Measurements from ENCODE around the gene MPHOSPH10. TPM values are rescaled to one million over a fixed set of nuclear protein-coding genes. Genes with fewer than 3 reads are reported as not detected.
"Not testable (repeated sequence)": the region's sequence is repeated elsewhere in the genome, so short reads cannot be mapped to it uniquely, and the experiment has no call there.

Gene MPHOSPH10
- total RNA-seq, 2 experiments from 2014 or later = 24.2 to 40.8 TPM

- CTCF ChIA-PET = interaction anchor here (1.5 kb wide), 1 partner anchor 58 kb away, joined by 3 read pairs; no protein-coding TSS in a partner anchor
- Mint-ChIP-seq H3K4me3 (no peak overlapping the region), H3K27me3 (peaks cover 9% of the 10 kb centered on the region), H3K9me3 (ENCODE audit: low read depth) (peaks cover 2% of the 10 kb centered on the region), H3K4me1 (peaks cover 4% of the 10 kb centered on the region), H3K27ac (no peak overlapping the region), H3K36me3 (peaks cover 10% of the 10 kb centered on the region)
- DNase-seq (no peak), ATAC-seq (no peak)
Measured at GRCh38 chr2:71103809-71104208, 26.6 kb upstream of the MPHOSPH10 start.

DNA sequence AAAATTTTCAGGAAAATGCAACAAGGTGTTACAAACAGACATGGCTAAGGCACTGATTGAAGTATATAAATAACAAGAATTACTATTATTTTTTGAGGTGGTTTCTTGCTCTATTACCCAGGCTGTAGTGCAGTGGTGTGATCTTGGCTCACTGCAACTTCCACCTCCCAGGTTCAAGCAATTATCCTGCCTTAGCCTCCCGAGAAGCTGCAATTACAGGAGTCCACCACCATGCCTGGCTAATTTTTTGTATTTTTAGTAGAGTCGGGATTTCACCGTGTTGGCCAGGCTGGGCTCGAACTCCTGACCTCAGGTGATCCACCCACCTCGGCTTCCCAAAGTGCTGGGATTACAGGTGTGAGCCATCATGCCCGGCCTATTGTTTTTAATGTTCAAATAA, 24.0 kb upstream of the MPHOSPH10 start:
- not testable (repeated sequence) for H3K9me3 Mint-ChIP-seq (ENCODE audit: low read depth); ATAC-seq; DNase-seq; H3K4me3 Mint-ChIP-seq; H3K4me1 Mint-ChIP-seq; H3K27ac Mint-ChIP-seq; H3K27me3 Mint-ChIP-seq
- CTCF ChIA-PET = interaction anchor here (0.7 kb wide), 1 partner anchor 38 kb away, joined by 3 read pairs; the partner anchor contains the start of gene NAGK
- H3K36me3 Mint-ChIP-seq = peaks cover 16% of the 10 kb centered on the region

DNA sequence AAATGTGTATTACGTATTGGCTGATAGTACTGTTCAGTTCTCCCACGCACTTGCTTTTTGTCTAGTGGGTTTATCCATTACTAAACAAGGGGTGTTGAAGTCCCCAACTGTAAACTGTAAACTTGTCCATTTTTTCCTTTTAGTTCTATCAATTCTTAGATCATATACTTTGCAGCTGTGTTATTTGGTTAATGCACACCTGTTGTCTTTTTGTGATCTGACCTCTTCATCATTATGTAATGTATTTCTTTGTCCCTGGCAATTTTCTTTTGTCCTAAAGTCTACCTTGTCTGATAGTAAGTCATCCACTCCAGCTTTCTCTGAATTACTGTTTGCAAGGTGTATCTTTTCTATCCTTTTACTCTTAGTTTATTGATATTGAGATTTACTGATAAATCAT, 22.3 kb upstream of the MPHOSPH10 start:
- H3K4me1 Mint-ChIP-seq = peaks cover 8% of the 10 kb centered on the region
- ATAC-seq = no peak
- H3K36me3 Mint-ChIP-seq = peaks cover 19% of the 10 kb centered on the region
- H3K9me3 Mint-ChIP-seq (ENCODE audit: low read depth) = peaks cover 2% of the 10 kb centered on the region
- no peak for DNase-seq
- no peak overlapping the region for H3K4me3 Mint-ChIP-seq
- CTCF ChIA-PET = no interaction called here
- H3K27ac Mint-ChIP-seq = no peak overlapping the region
- no peaks in the 10 kb centered on the region for H3K27me3 Mint-ChIP-seq

GRCh38 chr2:71113843-71114242, 16.6 kb upstream of the MPHOSPH10 start:
- Mint-ChIP-seq H3K9me3 (ENCODE audit: low read depth) (no peaks in the 10 kb centered on the region), H3K4me1 (peaks cover 8% of the 10 kb centered on the region), H3K4me3 (no peak overlapping the region), H3K36me3 (peaks cover 16% of the 10 kb centered on the region), H3K27ac (no peak overlapping the region), H3K27me3 (no peaks in the 10 kb centered on the region)
- ATAC-seq = no peak
- DNase-seq = no peak
- CTCF ChIA-PET = interaction anchor here (1.9 to 2.3 kb wide), 2 partner anchors 13 to 45 kb away, joined by 4 to 11 read pairs; partner anchors contain the start of gene NAGK

GRCh38 chr2:71117063-71117462, 13.4 kb upstream of the MPHOSPH10 start:
- ATAC-seq (no peak), DNase-seq (no peak)
- Mint-ChIP-seq H3K36me3 (peaks cover 14% of the 10 kb centered on the region), H3K27ac (no peak overlapping the region), H3K27me3 (no peaks in the 10 kb centered on the region), H3K9me3 (ENCODE audit: low read depth) (no peaks in the 10 kb centered on the region), H3K4me1 (peaks cover 3% of the 10 kb centered on the region), H3K4me3 (no peak overlapping the region)
- CTCF ChIA-PET = interaction anchor here (1.5 kb wide), 1 partner anchor 17 kb away, joined by 3 read pairs; no protein-coding TSS in a partner anchor

- Mint-ChIP-seq H3K36me3 (peaks cover 15% of the 10 kb centered on the region), H3K4me1 (no peaks in the 10 kb centered on the region), H3K27me3 (no peaks in the 10 kb centered on the region), H3K4me3 (no peak overlapping the region), H3K27ac (no peak overlapping the region), H3K9me3 (ENCODE audit: low read depth) (no peaks in the 10 kb centered on the region)
- CTCF ChIA-PET = interaction anchor here (1.0 to 1.7 kb wide), 2 partner anchors 10 to 19 kb away, joined by 4 to 6 read pairs; partner anchors contain the start of genes MCEE and MPHOSPH10
- no peak for ATAC-seq
- no peak for DNase-seq
Measured at GRCh38 chr2:71120195-71120594, 10.2 kb upstream of the MPHOSPH10 start.

GRCh38 chr2:71121479-71121878, 9.0 kb upstream of the MPHOSPH10 start:
- no peak for ATAC-seq
- H3K27ac Mint-ChIP-seq = no peak overlapping the region
- no peaks in the 10 kb centered on the region for H3K4me1 Mint-ChIP-seq
- CTCF ChIA-PET = interaction anchor here (0.6 kb wide), 1 partner anchor 23 kb away, joined by 3 read pairs; no protein-coding TSS in a partner anchor
- no peak for DNase-seq
- H3K36me3 Mint-ChIP-seq = peaks cover 18% of the 10 kb centered on the region
- H3K27me3 Mint-ChIP-seq = no peaks in the 10 kb centered on the region
- H3K9me3 Mint-ChIP-seq (ENCODE audit: low read depth) = no peaks in the 10 kb centered on the region
- no peak overlapping the region for H3K4me3 Mint-ChIP-seq

GRCh38 chr2:71122387-71123298, 7.8 kb upstream of the MPHOSPH10 start:
- ATAC-seq = no peak
- H3K27me3 Mint-ChIP-seq = no peaks in the 10 kb centered on the region
- CTCF ChIA-PET = no interaction called here

DNA sequence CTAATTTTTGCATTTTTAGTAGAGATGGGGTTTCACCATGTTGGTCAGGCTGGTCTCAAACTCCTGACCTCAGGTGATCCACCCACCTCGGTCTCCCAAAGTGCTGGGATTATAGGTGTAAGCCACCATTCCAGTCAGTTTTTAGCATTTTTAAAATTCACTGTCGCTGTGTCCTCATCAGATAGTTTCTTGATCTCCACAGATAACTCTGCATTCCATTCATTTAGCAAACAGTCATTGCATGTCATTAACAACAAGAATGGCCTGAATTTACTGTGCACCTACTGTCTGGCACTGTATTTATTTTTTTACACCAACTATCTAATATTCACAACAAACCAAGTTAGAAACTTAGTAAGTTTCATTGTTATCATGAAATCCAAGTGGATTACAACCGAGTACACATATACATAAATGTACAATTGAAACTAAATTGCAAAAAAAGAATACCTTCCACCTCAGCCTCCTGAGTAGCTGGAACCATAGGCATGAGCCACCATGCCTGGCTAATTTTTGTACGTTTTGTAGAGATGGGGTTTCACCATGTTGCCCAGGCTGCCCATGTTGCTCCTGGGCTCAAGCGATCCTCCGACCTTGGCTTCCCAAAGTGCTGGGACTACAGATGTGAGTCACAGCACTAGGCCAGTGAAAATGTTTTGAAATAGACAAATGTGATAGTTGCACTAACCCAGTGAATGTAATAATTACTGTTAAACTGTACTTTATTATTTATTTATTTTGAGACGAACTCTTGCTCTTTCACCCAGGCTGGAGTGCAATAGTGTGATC, 4.7 kb upstream of the MPHOSPH10 start:
- ATAC-seq = no peak
- Mint-ChIP-seq H3K36me3 (peaks cover 20% of the 10 kb centered on the region), H3K9me3 (ENCODE audit: low read depth) (no peaks in the 10 kb centered on the region), H3K4me3 (no peak overlapping the region), H3K4me1 (peaks cover 16% of the 10 kb centered on the region), H3K27ac (no peak overlapping the region), H3K27me3 (no peaks in the 10 kb centered on the region)
- CTCF ChIA-PET = interaction anchor here (0.9 to 1.7 kb wide), 4 partner anchors 25 to 177 kb away, joined by 3 to 7 read pairs (median 4); no protein-coding TSS in a partner anchor
- DNase-seq = no peak

More at GRCh38 chr2:71122387-71123298, 7.8 kb upstream of the MPHOSPH10 start:
- H3K4me3 Mint-ChIP-seq = no peak overlapping the region
- H3K36me3 Mint-ChIP-seq = peaks cover 19% of the 10 kb centered on the region
- no peaks in the 10 kb centered on the region for H3K9me3 Mint-ChIP-seq (ENCODE audit: low read depth)
- H3K27ac Mint-ChIP-seq = no peak overlapping the region
- H3K4me1 Mint-ChIP-seq = peaks cover 2% of the 10 kb centered on the region
- no peak for DNase-seq

- CTCF ChIA-PET = interaction anchor here (0.9 to 1.7 kb wide), 5 partner anchors 25 to 178 kb away, joined by 3 to 7 read pairs (median 4); no protein-coding TSS in a partner anchor
- Mint-ChIP-seq H3K4me1 (peaks cover 16% of the 10 kb centered on the region), H3K27ac (no peak overlapping the region), H3K36me3 (peaks cover 18% of the 10 kb centered on the region), H3K27me3 (no peaks in the 10 kb centered on the region), H3K9me3 (ENCODE audit: low read depth) (no peaks in the 10 kb centered on the region), H3K4me3 (no peak overlapping the region)
- DNase-seq (no peak), ATAC-seq (no peak)
Measured at GRCh38 chr2:71126957-71127356, 3.5 kb upstream of the MPHOSPH10 start.

DNA sequence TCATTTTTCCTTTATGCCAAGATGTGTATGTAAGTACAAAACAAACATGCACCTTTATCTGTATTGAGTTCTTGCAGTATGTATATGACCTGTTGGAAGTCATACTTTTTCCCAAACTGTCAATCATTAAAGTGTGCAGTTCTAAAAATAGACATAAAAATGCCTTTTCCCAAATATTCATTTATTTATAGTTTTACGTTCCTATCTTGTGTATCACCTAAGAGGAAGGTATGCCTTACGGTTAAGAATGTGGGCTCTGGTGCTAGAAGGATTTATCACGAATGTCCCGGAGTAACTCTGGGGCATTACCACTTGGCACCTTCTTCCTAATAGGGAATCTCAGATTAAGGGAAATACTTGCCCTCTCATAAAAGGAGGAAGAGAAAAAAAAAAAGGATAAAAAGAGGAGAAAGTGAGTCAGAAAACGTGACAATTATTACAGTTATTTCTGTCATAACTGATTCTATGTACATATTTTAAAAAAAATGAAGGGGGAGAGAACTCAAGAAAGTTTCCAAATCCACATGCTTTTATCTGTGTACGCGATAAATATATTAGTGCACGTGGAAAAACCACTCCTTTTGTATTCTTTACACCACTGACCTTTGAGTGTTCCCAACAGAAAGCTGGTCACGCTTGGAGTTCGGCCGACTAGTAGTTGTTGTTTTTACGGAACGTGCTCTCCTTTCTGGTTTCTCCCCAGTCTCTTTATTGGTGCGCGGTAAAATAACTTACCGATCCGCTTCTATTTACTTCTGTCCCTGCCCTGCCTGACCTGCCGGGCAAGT, 1.1 kb upstream of the MPHOSPH10 start:
- ATAC-seq (no peak), DNase-seq (no peak)
- Mint-ChIP-seq H3K4me3 (no peak overlapping the region), H3K4me1 (peaks cover 16% of the 10 kb centered on the region), H3K27ac (no peak overlapping the region), H3K27me3 (no peaks in the 10 kb centered on the region), H3K36me3 (peaks cover 10% of the 10 kb centered on the region), H3K9me3 (ENCODE audit: low read depth) (no peaks in the 10 kb centered on the region)
- CTCF ChIA-PET = interaction anchor here (0.6 to 2.4 kb wide), 4 partner anchors 10 to 1745 kb away, joined by 3 to 11 read pairs (median 4); no protein-coding TSS in a partner anchor

DNA sequence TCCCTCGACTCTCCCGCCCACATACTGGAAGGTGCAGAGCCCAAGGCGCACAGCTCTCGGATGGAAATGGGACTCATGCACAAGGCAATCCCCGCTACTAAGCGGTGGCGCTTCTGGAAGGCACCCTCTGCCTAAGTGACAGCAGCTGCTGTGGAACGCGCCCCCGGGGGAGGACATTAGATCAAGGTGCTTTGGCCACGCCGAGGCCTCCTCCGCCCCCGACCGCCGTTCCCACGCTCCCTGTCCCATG, 607 bp upstream of the MPHOSPH10 start:
- CTCF ChIA-PET = interaction anchor here (0.6 to 2.4 kb wide), 4 partner anchors 10 to 1746 kb away, joined by 3 to 11 read pairs (median 4); no protein-coding TSS in a partner anchor
- peaks cover 14% of the 10 kb centered on the region for H3K36me3 Mint-ChIP-seq
- peaks cover 16% of the 10 kb centered on the region for H3K4me1 Mint-ChIP-seq
- DNase-seq (no peak), ATAC-seq (peak; percentile 56)
- no peak overlapping the region for H3K4me3 Mint-ChIP-seq
- no peak overlapping the region for H3K27ac Mint-ChIP-seq
- H3K9me3 Mint-ChIP-seq (ENCODE audit: low read depth) = no peaks in the 10 kb centered on the region
- H3K27me3 Mint-ChIP-seq = no peaks in the 10 kb centered on the region

DNA sequence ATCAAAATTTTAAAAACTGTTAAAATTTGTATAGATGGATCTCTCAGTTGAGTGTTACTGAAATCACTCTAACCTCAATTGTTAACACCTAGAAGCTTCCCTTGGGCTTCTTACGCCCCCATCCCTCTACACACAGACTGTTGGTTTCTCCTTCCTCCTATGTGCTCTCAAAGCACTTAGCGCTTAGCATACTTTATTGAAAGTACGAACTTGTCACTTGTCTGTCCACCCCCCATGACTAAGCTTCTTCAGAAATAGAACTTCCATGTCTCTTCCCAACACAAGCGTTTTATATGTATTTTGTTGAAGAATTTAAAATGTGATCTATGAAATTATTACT, 441 bp downstream of the MPHOSPH10 start:
- ATAC-seq (peak; percentile 7), DNase-seq (no peak)
- H3K27me3 Mint-ChIP-seq = no peaks in the 10 kb centered on the region
- no peaks in the 10 kb centered on the region for H3K9me3 Mint-ChIP-seq (ENCODE audit: low read depth)
- no peak overlapping the region for H3K27ac Mint-ChIP-seq
- peaks cover 16% of the 10 kb centered on the region for H3K4me1 Mint-ChIP-seq
- no peak overlapping the region for H3K4me3 Mint-ChIP-seq
- peaks cover 14% of the 10 kb centered on the region for H3K36me3 Mint-ChIP-seq
- CTCF ChIA-PET = interaction anchor here (0.8 to 2.0 kb wide), 6 partner anchors 11 to 1698 kb away, joined by 3 to 7 read pairs (median 4); partner anchors contain the start of gene NAGK

Data from activated CD8-positive, alpha-beta memory T cell treated with anti-CD3 and anti-CD28 coated beads, Interleukin-2, amount 10 ng/mL, durations not matched to agents 7 days and 5 days (primary cell).